Astrocyte (in vitro differentiated cells and primary cell): ENCODE data around the gene PSG7. TPM values are rescaled to one million over a fixed set of nuclear protein-coding genes. Genes with fewer than 3 reads are reported as not detected.
"Not testable (repeated sequence)": the region's sequence is repeated elsewhere in the genome, so short reads cannot be mapped to it uniquely, and the experiment has no call there.

Experiments used
- DNase-seq: peaks from one replicate; pipeline ENCODE4 v3.0.0-alpha.2; 2010; ENCODE audit warnings: low read depth
- FAIRE-seq: peaks from 2 replicates; lab custom pipeline; 2011; peaks lifted over from hg19 to GRCh38; lab: Jason Lieb, UNC
- H2AFZ ChIP-seq: 2 replicates; pipeline ENCODE4 v1.6.0; 2012; ENCODE audit warnings: low read depth, low read length, inconsistent platforms
- H3K27ac ChIP-seq: 2 replicates; pipeline ENCODE4 v1.5.1; 2011; ENCODE audit warnings: low read depth, low read length, inconsistent platforms
- H3K27me3 ChIP-seq: 2 replicates; pipeline ENCODE4 v1.6.0; 2011; ENCODE audit warnings: low read length, inconsistent platforms; ENCODE audit not compliant: insufficient read depth
- H3K36me3 ChIP-seq: 2 replicates; pipeline ENCODE4 v1.5.1; 2011; ENCODE audit warnings: low read length, inconsistent platforms; ENCODE audit not compliant: insufficient read depth
- H3K4me1 ChIP-seq: 2 replicates; pipeline ENCODE4 v1.5.1; 2011; ENCODE audit warnings: low read length, inconsistent platforms; ENCODE audit not compliant: insufficient read depth
- H3K4me2 ChIP-seq: 2 replicates; pipeline ENCODE4 v1.6.0; 2012; ENCODE audit warnings: low read length, inconsistent platforms
- H3K4me3 ChIP-seq: 2 replicates; pipeline ENCODE4 v1.5.1; 2011; ENCODE audit warnings: low read depth, mild to moderate bottlenecking, low read length, inconsistent platforms; ENCODE audit not compliant: insufficient read depth
- H3K79me2 ChIP-seq: 2 replicates; pipeline ENCODE4 v1.6.0; 2012; ENCODE audit warnings: mild to moderate bottlenecking, low read length, inconsistent platforms; ENCODE audit not compliant: insufficient read depth
- H3K9ac ChIP-seq: 2 replicates; pipeline ENCODE4 v1.6.0; 2012; ENCODE audit warnings: mild to moderate bottlenecking, low read length, inconsistent platforms
- H3K9me3 ChIP-seq: 2 replicates; pipeline ENCODE4 v1.5.1; 2012; ENCODE audit warnings: low read depth, mild to moderate bottlenecking, low read length, inconsistent platforms; ENCODE audit not compliant: insufficient read depth
- H4K20me1 ChIP-seq: 2 replicates; pipeline ENCODE4 v1.6.0; 2012; ENCODE audit warnings: low read length, inconsistent platforms; ENCODE audit not compliant: insufficient read depth
- H3K27ac Mint-ChIP-seq: one replicate; pipeline ENCODE4 v1.8.0; 2021; ENCODE audit warnings: mild to moderate bottlenecking, mixed read lengths; ENCODE audit not compliant: unreplicated experiment
- H3K27me3 Mint-ChIP-seq: one replicate; pipeline ENCODE4 v1.8.0; 2021; ENCODE audit warnings: low read depth, mixed read lengths; ENCODE audit not compliant: unreplicated experiment
- H3K36me3 Mint-ChIP-seq: one replicate; pipeline ENCODE4 v1.8.0; 2021; ENCODE audit warnings: low read depth, mixed read lengths; ENCODE audit not compliant: unreplicated experiment
- H3K4me1 Mint-ChIP-seq: one replicate; pipeline ENCODE4 v1.8.0; 2021; ENCODE audit warnings: low read depth, mixed read lengths; ENCODE audit not compliant: unreplicated experiment
- H3K4me3 Mint-ChIP-seq: one replicate; pipeline ENCODE4 v1.8.0; 2021; ENCODE audit warnings: mild to moderate bottlenecking, moderate library complexity, mixed read lengths; ENCODE audit not compliant: unreplicated experiment
- H3K9me3 Mint-ChIP-seq: one replicate; pipeline ENCODE4 v1.8.0; 2021; ENCODE audit warnings: mild to moderate bottlenecking, mixed read lengths; ENCODE audit not compliant: unreplicated experiment
- EZH2 ChIP-seq: IDR thresholded peaks from 2 replicates; pipeline ENCODE4 v1.6.1; 2012; ENCODE audit warnings: mild to moderate bottlenecking, low read length, inconsistent platforms; ENCODE audit not compliant: insufficient read depth
- total RNA-seq: library from RNA; stranded (reverse); gene quantifications from 2 replicates; pipeline ENCODE4 v1.2.1, GENCODE V29; 2021
- TF ChIP-seq, protein P1 (sequence below): IDR thresholded peaks from 2 replicates; pipeline ENCODE4 v1.5.1; 2011; ENCODE audit warnings: low read depth, mild to moderate bottlenecking, inconsistent platforms, low read length, moderate library complexity; ENCODE audit not compliant: insufficient read depth

PSG7 gene
- total RNA-seq, 1 donor from 2014 or later, result not detected

DNA sequence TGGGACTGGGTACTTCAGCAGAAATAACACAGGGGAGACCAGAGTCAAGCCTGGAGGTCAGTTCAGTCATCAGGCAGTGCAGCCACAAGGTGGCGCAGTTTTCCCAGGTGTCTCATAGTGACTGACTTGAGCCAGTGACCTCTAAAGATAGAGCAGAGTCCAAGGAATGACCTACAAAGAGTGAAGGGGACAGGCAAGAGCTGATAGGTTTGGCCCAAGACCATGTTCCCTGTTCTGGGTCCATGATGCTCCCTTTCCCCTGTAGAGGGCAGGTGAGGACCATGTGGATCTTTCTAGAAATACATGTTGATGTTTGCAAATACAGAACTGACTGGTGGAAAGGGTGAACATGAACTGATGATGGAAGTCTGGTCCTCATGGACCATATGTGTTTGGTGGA lies 6.8 kb downstream of the PSG7 start:
- not testable (repeated sequence) for H3K27ac ChIP-seq, H3K4me2 ChIP-seq, FAIRE-seq, H3K9ac ChIP-seq, H3K9me3 ChIP-seq, H3K4me3 Mint-ChIP-seq, H3K27ac Mint-ChIP-seq, H3K36me3 Mint-ChIP-seq, H2AFZ ChIP-seq, H3K36me3 ChIP-seq, H3K79me2 ChIP-seq, H3K27me3 ChIP-seq, H3K4me3 ChIP-seq, H3K27me3 Mint-ChIP-seq, H3K4me1 Mint-ChIP-seq, H4K20me1 ChIP-seq
- TF ChIP-seq, protein P1, sequence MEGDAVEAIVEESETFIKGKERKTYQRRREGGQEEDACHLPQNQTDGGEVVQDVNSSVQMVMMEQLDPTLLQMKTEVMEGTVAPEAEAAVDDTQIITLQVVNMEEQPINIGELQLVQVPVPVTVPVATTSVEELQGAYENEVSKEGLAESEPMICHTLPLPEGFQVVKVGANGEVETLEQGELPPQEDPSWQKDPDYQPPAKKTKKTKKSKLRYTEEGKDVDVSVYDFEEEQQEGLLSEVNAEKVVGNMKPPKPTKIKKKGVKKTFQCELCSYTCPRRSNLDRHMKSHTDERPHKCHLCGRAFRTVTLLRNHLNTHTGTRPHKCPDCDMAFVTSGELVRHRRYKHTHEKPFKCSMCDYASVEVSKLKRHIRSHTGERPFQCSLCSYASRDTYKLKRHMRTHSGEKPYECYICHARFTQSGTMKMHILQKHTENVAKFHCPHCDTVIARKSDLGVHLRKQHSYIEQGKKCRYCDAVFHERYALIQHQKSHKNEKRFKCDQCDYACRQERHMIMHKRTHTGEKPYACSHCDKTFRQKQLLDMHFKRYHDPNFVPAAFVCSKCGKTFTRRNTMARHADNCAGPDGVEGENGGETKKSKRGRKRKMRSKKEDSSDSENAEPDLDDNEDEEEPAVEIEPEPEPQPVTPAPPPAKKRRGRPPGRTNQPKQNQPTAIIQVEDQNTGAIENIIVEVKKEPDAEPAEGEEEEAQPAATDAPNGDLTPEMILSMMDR, result peak; percentile 27
- peak; percentile 7 for DNase-seq
- H3K9me3 Mint-ChIP-seq, result peaks cover 10% of the 10 kb centered on the region
- H3K4me1 ChIP-seq, result peaks cover 15% of the 10 kb centered on the region

DNA sequence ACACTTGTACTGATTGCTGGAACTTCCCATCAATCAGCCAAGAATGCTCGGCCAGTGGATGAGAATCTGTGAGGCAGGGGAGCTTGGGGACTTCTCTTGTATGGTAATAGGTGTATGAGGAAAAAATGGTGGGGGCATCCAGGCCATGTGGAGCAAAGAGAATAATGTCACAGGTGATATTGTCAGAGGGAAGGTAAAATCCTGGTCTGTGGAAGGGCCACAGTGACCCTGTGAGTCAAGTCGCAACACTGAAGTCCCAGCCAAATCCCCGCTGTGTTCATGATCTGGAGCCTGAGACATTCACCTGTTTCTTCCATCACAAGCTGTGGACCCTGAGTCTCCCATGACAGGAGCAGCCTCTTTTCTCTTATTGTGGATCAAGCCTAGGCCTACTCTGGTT lies 8.1 kb downstream of the PSG7 start:
- no peak for TF ChIP-seq EZH2
- TF ChIP-seq, protein P1, result no peak
- no peaks in the 10 kb centered on the region for H3K36me3 ChIP-seq
- H3K79me2 ChIP-seq, result no peaks in the 10 kb centered on the region
- no peaks in the 10 kb centered on the region for H3K27me3 ChIP-seq
- no peaks in the 10 kb centered on the region for H4K20me1 ChIP-seq
- H3K9ac ChIP-seq, result no peak overlapping the region
- H3K27ac Mint-ChIP-seq, result no peak overlapping the region
- no peak overlapping the region for H3K4me2 ChIP-seq
- H3K4me3 ChIP-seq, result no peak overlapping the region
- H3K4me1 ChIP-seq, result peaks cover 14% of the 10 kb centered on the region
- no peaks in the 10 kb centered on the region for H3K9me3 ChIP-seq
- H3K27ac ChIP-seq, result no peak overlapping the region
- peaks cover 10% of the 10 kb centered on the region for H3K9me3 Mint-ChIP-seq
- DNase-seq, result no peak
- H3K36me3 Mint-ChIP-seq, result no peaks in the 10 kb centered on the region
- H3K4me1 Mint-ChIP-seq, result no peaks in the 10 kb centered on the region
- no peak overlapping the region for H3K4me3 Mint-ChIP-seq
- no peaks in the 10 kb centered on the region for H3K27me3 Mint-ChIP-seq
- no peak for FAIRE-seq
- no peak overlapping the region for H2AFZ ChIP-seq

DNA sequence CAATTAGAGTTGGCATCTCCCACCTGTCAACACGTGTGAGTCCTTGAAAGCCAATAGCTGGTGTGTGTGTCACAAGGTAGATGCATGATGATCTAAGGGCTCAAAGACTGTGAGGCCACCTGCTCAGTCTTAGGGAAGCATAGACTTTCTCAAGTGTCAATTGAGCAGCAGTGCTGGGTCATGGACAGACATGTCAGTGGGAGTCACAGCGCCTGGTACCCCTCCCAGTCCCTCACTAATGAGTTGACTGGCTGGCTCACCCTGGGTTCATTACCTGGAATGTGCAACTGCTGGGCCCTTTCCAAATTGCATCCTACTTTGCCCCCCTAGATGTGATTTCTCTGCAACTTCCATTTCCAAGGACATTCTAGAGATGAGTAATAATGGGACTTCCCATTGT lies 10.2 kb downstream of the PSG7 start:
- Histone ChIP-seq H3K9me3 (no peaks in the 10 kb centered on the region), H3K79me2 (no peaks in the 10 kb centered on the region), H3K27ac (no peak overlapping the region), H3K27me3 (no peaks in the 10 kb centered on the region), H2AFZ (no peak overlapping the region), H3K4me2 (no peak overlapping the region), H3K4me3 (no peak overlapping the region), H3K36me3 (no peaks in the 10 kb centered on the region), H4K20me1 (no peaks in the 10 kb centered on the region), H3K4me1 (no peaks in the 10 kb centered on the region), H3K9ac (no peak overlapping the region)
- FAIRE-seq, result no peak
- peaks cover 4% of the 10 kb centered on the region for H3K9me3 Mint-ChIP-seq
- no peak for DNase-seq
- H3K4me3 Mint-ChIP-seq, result no peak overlapping the region
- H3K36me3 Mint-ChIP-seq, result no peaks in the 10 kb centered on the region
- TF ChIP-seq, protein P1, result no peak
- no peak for TF ChIP-seq EZH2
- H3K27ac Mint-ChIP-seq, result no peak overlapping the region
- H3K27me3 Mint-ChIP-seq, result no peaks in the 10 kb centered on the region
- H3K4me1 Mint-ChIP-seq, result no peaks in the 10 kb centered on the region
